22Rv1 (cell line): ENCODE data around the gene CROCC2.

Source experiments
- CTCF ChIP-seq: fragments of 450-650 bp; IDR thresholded peaks from 2 replicates; pipeline ENCODE4 v1.5.1; 2017; ENCODE audit warnings: mild to moderate bottlenecking
- ZFX ChIP-seq: fragments of 450-650 bp; IDR thresholded peaks from 2 replicates; pipeline ENCODE4 v1.6.1; 2017; ENCODE audit warnings: antibody characterized with exemption, borderline replicate concordance

- TF ChIP-seq CTCF (no peak), ZFX (no peak)
Measured at GRCh38 chr2:240990266-240990529, 84.1 kb downstream of the CROCC2 start.
